HG02870 (cell line): ENCODE data around the gene NDRG3.
"Not testable (repeated sequence)": the region's sequence is repeated elsewhere in the genome, so short reads cannot be mapped to it uniquely, and the experiment has no call there.

Experiments
- ATAC-seq: cut with Tn5 transposase; IDR thresholded peaks from one replicate; pipeline ENCODE4 v1.9.1; 2021; ENCODE audit warnings: mild to moderate bottlenecking, moderate library complexity; ENCODE audit not compliant: unreplicated experiment

The NDRG3 gene

GRCh38 chr20:36700438-36700837, 45.5 kb downstream of the NDRG3 start:
- ATAC-seq = no peak

GRCh38 chr20:36695467-36695866, 50.4 kb downstream of the NDRG3 start:
- not testable (repeated sequence) for ATAC-seq

- ATAC-seq = no peak
Measured at GRCh38 chr20:36688630-36689029, 57.3 kb downstream of the NDRG3 start.

GRCh38 chr20:36687850-36688249, 58.0 kb downstream of the NDRG3 start:
- ATAC-seq = no peak

- ATAC-seq = no peak
Measured at GRCh38 chr20:36686944-36687343, 58.9 kb downstream of the NDRG3 start.

GRCh38 chr20:36686504-36686903, 59.4 kb downstream of the NDRG3 start:
- ATAC-seq = no peak

- no peak for ATAC-seq
Measured at GRCh38 chr20:36684747-36685146, 61.1 kb downstream of the NDRG3 start.

- no peak for ATAC-seq
Measured at GRCh38 chr20:36682311-36682710, 63.6 kb downstream of the NDRG3 start.

- ATAC-seq = no peak
Measured at GRCh38 chr20:36677422-36677771, 68.5 kb downstream of the NDRG3 start.

GRCh38 chr20:36676701-36677421, 69.0 kb downstream of the NDRG3 start:
- ATAC-seq = no peak

- not testable (repeated sequence) for ATAC-seq
Measured at GRCh38 chr20:36675545-36675944, 70.3 kb downstream of the NDRG3 start.

- ATAC-seq = no peak
Measured at GRCh38 chr20:36672991-36673390, 72.9 kb downstream of the NDRG3 start.

GRCh38 chr20:36670665-36671357, 75.1 kb downstream of the NDRG3 start:
- ATAC-seq = no peak

- ATAC-seq = no peak
Measured at GRCh38 chr20:36666181-36666740, 79.6 kb downstream of the NDRG3 start.

GRCh38 chr20:36663031-36663430, 82.9 kb downstream of the NDRG3 start:
- ATAC-seq = no peak

GRCh38 chr20:36658300-36658699, 87.6 kb downstream of the NDRG3 start:
- ATAC-seq = no peak

GRCh38 chr20:36656733-36657132, 89.2 kb downstream of the NDRG3 start:
- no peak for ATAC-seq

- no peak for ATAC-seq
Measured at GRCh38 chr20:36655004-36655403, 90.9 kb downstream of the NDRG3 start.

GRCh38 chr20:36654506-36654905, 91.4 kb downstream of the NDRG3 start:
- ATAC-seq = no peak

GRCh38 chr20:36653456-36653855, 92.4 kb downstream of the NDRG3 start:
- ATAC-seq = no peak

GRCh38 chr20:36647196-36648121, 98.4 kb downstream of the NDRG3 start:
- ATAC-seq = no peak
